Rectal smooth muscle tissue (tissue), 1 donor: ENCODE results near the gene ZNHIT3.
A peak's percentile ranks its signal among the peaks of the same experiment; 100 is the strongest.
"Not testable (repeated sequence)": the region's sequence is repeated elsewhere in the genome, so short reads cannot be mapped to it uniquely, and the experiment has no call there.

Experiments
- H3K27ac ChIP-seq: one replicate; pipeline ENCODE4 v1.7.0; 2013; ENCODE audit warnings: low read depth, low read length, inconsistent platforms
- H3K27me3 ChIP-seq: one replicate; pipeline ENCODE4 v1.7.0; 2013; ENCODE audit warnings: low read length; ENCODE audit not compliant: control insufficient read depth, insufficient read depth
- H3K36me3 ChIP-seq: one replicate; pipeline ENCODE4 v1.7.0; 2013; ENCODE audit warnings: low read length; ENCODE audit not compliant: control insufficient read depth, insufficient read depth
- H3K4me1 ChIP-seq: one replicate; pipeline ENCODE4 v1.7.0; 2013; ENCODE audit warnings: low read length; ENCODE audit not compliant: control insufficient read depth, insufficient read depth
- H3K4me3 ChIP-seq: one replicate; pipeline ENCODE4 v1.7.0; 2013; ENCODE audit warnings: low read length
- H3K9ac ChIP-seq: one replicate; pipeline ENCODE4 v1.7.0; 2013; ENCODE audit warnings: low read length

The ZNHIT3 gene

GRCh38 chr17:36464765-36465088 lies 21.8 kb upstream of the ZNHIT3 start:
- Histone ChIP-seq H3K27me3 (peaks cover 21% of the 10 kb centered on the region), H3K4me3 (no peak overlapping the region), H3K27ac (no peak overlapping the region)

GRCh38 chr17:36468903-36469635 lies 17.4 kb upstream of the ZNHIT3 start:
- Histone ChIP-seq H3K27me3 (peaks cover 12% of the 10 kb centered on the region), H3K9ac (no peak overlapping the region), H3K27ac (no peak overlapping the region), H3K36me3 (no peaks in the 10 kb centered on the region), H3K4me3 (no peak overlapping the region), H3K4me1 (no peaks in the 10 kb centered on the region)

More at GRCh38 chr17:36464765-36465088, 21.8 kb upstream of the ZNHIT3 start:
- Histone ChIP-seq H3K36me3 (no peaks in the 10 kb centered on the region), H3K9ac (no peak overlapping the region), H3K4me1 (no peaks in the 10 kb centered on the region)

- H3K9ac ChIP-seq, result no peak overlapping the region
- H3K4me3 ChIP-seq, result no peak overlapping the region
- no peak overlapping the region for H3K27ac ChIP-seq
- peaks cover 10% of the 10 kb centered on the region for H3K27me3 ChIP-seq
- no peaks in the 10 kb centered on the region for H3K36me3 ChIP-seq
- H3K4me1 ChIP-seq, result no peaks in the 10 kb centered on the region
Observed at GRCh38 chr17:36469733-36470132, 16.7 kb upstream of the ZNHIT3 start.

- H3K4me3 ChIP-seq, result no peak overlapping the region
- no peaks in the 10 kb centered on the region for H3K36me3 ChIP-seq
- H3K9ac ChIP-seq, result no peak overlapping the region
- peaks cover 6% of the 10 kb centered on the region for H3K27me3 ChIP-seq
- H3K27ac ChIP-seq, result no peak overlapping the region
- H3K4me1 ChIP-seq, result no peaks in the 10 kb centered on the region
Observed at GRCh38 chr17:36470499-36470898, 16.0 kb upstream of the ZNHIT3 start.

GRCh38 chr17:36474571-36474970 lies 11.9 kb upstream of the ZNHIT3 start:
- Histone ChIP-seq H3K36me3 (no peaks in the 10 kb centered on the region), H3K4me1 (no peaks in the 10 kb centered on the region), H3K4me3 (no peak overlapping the region), H3K27me3 (no peaks in the 10 kb centered on the region), H3K9ac (no peak overlapping the region), H3K27ac (no peak overlapping the region)

- Histone ChIP-seq H3K36me3 (no peaks in the 10 kb centered on the region), H3K4me1 (no peaks in the 10 kb centered on the region), H3K9ac (no peak overlapping the region), H3K4me3 (no peak overlapping the region), H3K27me3 (no peaks in the 10 kb centered on the region), H3K27ac (no peak overlapping the region)
Observed at GRCh38 chr17:36475346-36475970, 11.0 kb upstream of the ZNHIT3 start.

DNA sequence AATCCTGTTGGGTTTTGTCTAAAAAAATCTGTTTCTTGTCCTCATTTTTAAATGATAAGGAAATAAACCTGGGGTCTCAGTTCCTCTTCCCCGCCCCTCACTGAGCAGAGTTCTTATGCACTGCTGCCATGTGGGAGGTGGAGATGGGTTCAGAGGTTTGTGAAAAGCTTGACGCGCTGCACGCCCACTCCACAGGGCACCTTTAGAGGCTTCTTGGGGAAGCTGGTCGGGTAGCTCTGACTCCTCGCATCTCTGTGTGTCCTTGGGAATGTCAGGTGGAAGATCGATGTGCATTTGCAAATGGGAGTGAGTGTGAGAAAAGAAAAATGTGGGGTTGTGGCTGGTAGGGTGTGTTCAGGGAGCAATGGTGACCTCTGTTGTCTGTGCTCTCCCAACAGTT lies 4.7 kb upstream of the ZNHIT3 start:
- H3K4me1 ChIP-seq, result peaks cover 4% of the 10 kb centered on the region
- H3K9ac ChIP-seq, result no peak overlapping the region
- no peak overlapping the region for H3K27ac ChIP-seq
- no peaks in the 10 kb centered on the region for H3K36me3 ChIP-seq
- H3K4me3 ChIP-seq, result no peak overlapping the region
- H3K27me3 ChIP-seq, result no peaks in the 10 kb centered on the region

- Histone ChIP-seq H3K4me1 (peaks cover 4% of the 10 kb centered on the region), H3K4me3 (peak overlapping the region; percentile 65), H3K9ac (no peak overlapping the region), H3K36me3 (no peaks in the 10 kb centered on the region), H3K27me3 (no peaks in the 10 kb centered on the region), H3K27ac (no peak overlapping the region)
Observed at GRCh38 chr17:36482611-36483504, 3.6 kb upstream of the ZNHIT3 start.

GRCh38 chr17:36484021-36484420 lies 2.5 kb upstream of the ZNHIT3 start:
- not testable (repeated sequence) for H3K9ac ChIP-seq, H3K27ac ChIP-seq, H3K27me3 ChIP-seq, H3K4me1 ChIP-seq, H3K36me3 ChIP-seq, H3K4me3 ChIP-seq

- H3K9ac ChIP-seq, result no peak overlapping the region
- peaks cover 4% of the 10 kb centered on the region for H3K4me1 ChIP-seq
- no peaks in the 10 kb centered on the region for H3K27me3 ChIP-seq
- H3K4me3 ChIP-seq, result no peak overlapping the region
- no peak overlapping the region for H3K27ac ChIP-seq
- H3K36me3 ChIP-seq, result no peaks in the 10 kb centered on the region
Observed at GRCh38 chr17:36485027-36485426, 1.5 kb upstream of the ZNHIT3 start.

- Histone ChIP-seq H3K4me1 (peaks cover 4% of the 10 kb centered on the region), H3K36me3 (no peaks in the 10 kb centered on the region), H3K27ac (peak overlapping the region; percentile 30), H3K4me3 (peak overlapping the region; percentile 91), H3K9ac (no peak overlapping the region), H3K27me3 (no peaks in the 10 kb centered on the region)
Observed at GRCh38 chr17:36485805-36486203, 677 bp upstream of the ZNHIT3 start.

DNA sequence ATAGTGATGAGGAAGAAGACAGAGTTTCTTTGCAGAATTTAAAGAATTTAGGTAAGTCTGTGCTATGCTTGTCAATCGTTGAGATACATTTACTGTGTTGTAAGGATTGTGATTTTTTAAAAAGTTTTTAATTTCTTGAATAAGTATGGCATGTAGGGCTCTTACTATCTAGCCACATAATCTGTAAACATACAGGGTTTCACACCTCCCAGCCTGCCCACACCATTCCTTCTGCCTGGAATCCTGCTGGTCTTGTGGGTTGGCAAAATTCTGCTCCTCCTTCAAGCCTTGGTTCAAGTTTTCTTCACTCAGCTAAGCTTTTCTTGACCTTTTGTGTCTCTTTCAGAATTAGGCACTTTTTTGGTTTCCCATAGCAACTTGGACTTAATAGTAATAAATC lies 7.5 kb downstream of the ZNHIT3 start:
- H3K4me1 ChIP-seq, result no peaks in the 10 kb centered on the region
- no peak overlapping the region for H3K9ac ChIP-seq
- peaks cover 19% of the 10 kb centered on the region for H3K36me3 ChIP-seq
- no peaks in the 10 kb centered on the region for H3K27me3 ChIP-seq
- no peak overlapping the region for H3K4me3 ChIP-seq
- no peak overlapping the region for H3K27ac ChIP-seq
